Dendritic cell treated with granulocyte-macrophage colony-stimulating factor and Interleukin-4, amounts not matched to agents 40 ng/mL and 50 ng/mL, for 4 days (primary cell): ENCODE data around the gene PLD3.

Source experiments
- H3K27ac Mint-ChIP-seq: one replicate; pipeline ENCODE4 v1.8.0; 2022; ENCODE audit warnings: mild to moderate bottlenecking, mixed read lengths
- H3K27me3 Mint-ChIP-seq: one replicate; pipeline ENCODE4 v1.8.0; 2022; ENCODE audit warnings: mild to moderate bottlenecking, mixed read lengths
- H3K36me3 Mint-ChIP-seq: one replicate; pipeline ENCODE4 v1.8.0; 2022; ENCODE audit warnings: low read depth, mixed read lengths
- H3K4me1 Mint-ChIP-seq: one replicate; pipeline ENCODE4 v1.8.0; 2022; ENCODE audit warnings: low read depth, mixed read lengths
- H3K4me3 Mint-ChIP-seq: one replicate; pipeline ENCODE4 v1.8.0; 2022; ENCODE audit warnings: mild to moderate bottlenecking, moderate library complexity, mixed read lengths
- H3K9me3 Mint-ChIP-seq: one replicate; pipeline ENCODE4 v1.8.0; 2022; ENCODE audit warnings: mixed read lengths
- intact Hi-C: fragments of 100-400 bp; cut with micrococcal nuclease; formaldehyde crosslinking; loops from one replicate; pipeline ENCODE4 v1.15.0; 2022

Gene PLD3

DNA sequence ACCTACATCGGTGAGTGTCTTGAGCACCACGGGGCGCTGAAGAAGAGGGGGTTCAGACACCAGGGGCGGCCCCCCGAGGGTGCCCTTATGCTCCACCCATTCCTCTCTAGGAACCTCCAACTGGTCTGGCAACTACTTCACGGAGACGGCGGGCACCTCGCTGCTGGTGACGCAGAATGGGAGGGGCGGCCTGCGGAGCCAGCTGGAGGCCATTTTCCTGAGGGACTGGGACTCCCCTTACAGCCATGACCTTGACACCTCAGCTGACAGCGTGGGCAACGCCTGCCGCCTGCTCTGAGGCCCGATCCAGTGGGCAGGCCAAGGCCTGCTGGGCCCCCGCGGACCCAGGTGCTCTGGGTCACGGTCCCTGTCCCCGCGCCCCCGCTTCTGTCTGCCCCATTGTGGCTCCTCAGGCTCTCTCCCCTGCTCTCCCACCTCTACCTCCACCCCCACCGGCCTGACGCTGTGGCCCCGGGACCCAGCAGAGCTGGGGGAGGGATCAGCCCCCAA lies 29.4 kb downstream of the PLD3 start:
- H3K27ac Mint-ChIP-seq: no peak overlapping the region
- peaks cover 78% of the 10 kb centered on the region for H3K36me3 Mint-ChIP-seq
- H3K4me3 Mint-ChIP-seq: no peak overlapping the region
- no peaks in the 10 kb centered on the region for H3K27me3 Mint-ChIP-seq
- H3K9me3 Mint-ChIP-seq: no peaks in the 10 kb centered on the region
- H3K4me1 Mint-ChIP-seq: peaks cover 26% of the 10 kb centered on the region
- intact Hi-C loops: no loop called here

DNA sequence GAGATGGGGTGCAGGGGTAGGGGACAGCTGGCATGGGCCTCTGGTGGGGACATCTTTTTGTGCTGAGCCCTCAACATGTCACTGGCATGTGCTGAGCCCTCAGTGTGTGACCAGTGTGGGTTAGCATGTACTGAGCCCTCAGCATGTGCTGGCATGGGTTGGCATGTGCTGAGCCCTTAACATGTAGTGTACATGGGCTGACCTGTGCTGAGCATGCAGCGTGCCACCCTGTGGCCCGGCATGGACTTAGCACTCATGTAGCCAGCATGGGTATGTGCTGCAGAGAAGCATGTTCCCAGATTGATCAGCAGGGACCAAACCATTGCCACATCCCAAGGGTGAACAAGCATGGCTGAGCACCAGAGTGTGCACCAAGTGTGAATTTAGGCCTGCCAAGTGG lies 30.0 kb downstream of the PLD3 start:
- H3K4me1 Mint-ChIP-seq: peaks cover 23% of the 10 kb centered on the region
- H3K27ac Mint-ChIP-seq: no peak overlapping the region
- H3K9me3 Mint-ChIP-seq: no peaks in the 10 kb centered on the region
- H3K27me3 Mint-ChIP-seq: no peaks in the 10 kb centered on the region
- H3K4me3 Mint-ChIP-seq: no peak overlapping the region
- intact Hi-C loops: no loop called here
- peaks cover 73% of the 10 kb centered on the region for H3K36me3 Mint-ChIP-seq

DNA sequence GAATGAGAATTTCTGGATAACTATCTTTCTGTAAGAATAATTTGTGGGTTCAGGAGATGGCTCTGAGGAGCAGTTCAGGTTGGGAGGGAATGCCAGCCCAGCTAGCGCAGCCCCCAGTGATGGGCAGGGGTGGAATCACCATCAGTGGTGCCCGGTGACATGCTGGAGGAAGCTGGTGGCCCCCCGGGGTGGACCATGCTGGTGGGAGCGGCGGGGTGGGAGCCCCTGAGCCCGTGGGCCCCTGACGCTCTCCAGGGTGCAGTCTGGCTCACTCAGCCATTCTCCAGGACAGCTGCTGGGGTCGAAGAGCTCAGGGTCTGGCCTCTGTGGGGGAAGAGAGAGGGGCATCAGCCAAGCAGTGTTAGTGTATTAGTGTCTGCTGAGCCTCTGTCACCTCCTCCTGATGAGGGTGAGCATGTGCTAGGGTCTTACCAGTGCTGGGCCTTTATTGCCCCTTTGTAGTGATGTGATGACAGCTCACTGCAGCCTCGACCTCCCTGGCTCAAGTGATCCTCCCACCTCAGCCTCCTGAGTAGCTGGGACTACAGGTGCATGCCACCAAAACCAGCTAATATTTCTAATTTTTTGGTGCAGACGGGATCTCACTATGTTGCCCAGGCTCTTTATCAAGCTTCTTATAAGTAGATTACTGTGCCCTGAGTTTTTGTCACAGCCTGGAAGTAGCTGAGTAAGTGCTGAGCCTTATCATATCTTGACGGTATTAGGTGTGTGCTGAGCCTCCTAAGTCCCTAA lies 31.1 kb downstream of the PLD3 start:
- intact Hi-C loops: no loop called here
- H3K27me3 Mint-ChIP-seq: no peaks in the 10 kb centered on the region
- no peaks in the 10 kb centered on the region for H3K9me3 Mint-ChIP-seq
- peak overlapping the region; percentile 15 for H3K27ac Mint-ChIP-seq
- peaks cover 19% of the 10 kb centered on the region for H3K4me1 Mint-ChIP-seq
- no peak overlapping the region for H3K4me3 Mint-ChIP-seq
- H3K36me3 Mint-ChIP-seq: peaks cover 61% of the 10 kb centered on the region

DNA sequence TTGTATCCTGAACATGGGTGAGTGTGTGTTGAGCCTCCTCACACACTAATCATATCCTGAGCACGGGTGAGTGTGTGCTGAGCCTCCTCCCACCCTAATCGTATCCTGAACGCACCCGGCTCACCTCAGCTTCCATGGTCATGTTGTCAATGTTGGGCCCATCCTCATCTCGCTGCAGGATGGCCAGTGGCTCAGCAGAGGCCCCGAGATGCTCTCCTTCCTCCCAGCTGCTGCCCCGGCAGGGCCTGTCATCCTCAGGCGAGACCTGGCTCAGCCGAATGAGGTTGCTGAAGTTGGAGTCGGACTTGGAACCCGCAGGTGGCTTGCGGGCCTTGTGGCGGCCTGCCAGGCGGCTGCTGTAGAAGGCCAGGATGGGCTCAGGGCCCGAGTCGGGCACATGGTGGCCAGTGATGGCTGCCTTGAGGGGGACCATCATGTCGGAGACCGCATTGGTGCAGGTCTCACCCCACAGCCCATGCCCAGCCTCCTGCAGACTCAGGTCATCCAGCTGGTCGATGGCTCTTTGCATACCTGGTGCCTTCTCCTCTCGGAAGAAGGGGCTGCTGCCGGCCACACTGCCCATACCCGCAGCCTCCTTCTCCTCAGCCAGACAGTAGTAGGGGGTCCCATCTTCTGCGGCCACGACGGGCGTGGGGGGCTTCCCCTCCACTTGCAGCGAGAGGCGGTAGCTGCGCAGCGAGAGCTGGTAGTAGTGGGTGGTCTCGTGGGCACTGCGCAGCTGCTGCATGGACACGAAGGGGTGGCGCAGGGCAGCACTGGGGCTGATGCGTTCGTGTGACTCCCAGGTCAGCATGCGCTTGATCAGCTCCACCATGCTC lies 31.9 kb downstream of the PLD3 start:
- Mint-ChIP-seq H3K4me1 (peaks cover 17% of the 10 kb centered on the region), H3K9me3 (no peaks in the 10 kb centered on the region), H3K27me3 (peaks cover 7% of the 10 kb centered on the region), H3K36me3 (peaks cover 53% of the 10 kb centered on the region), H3K4me3 (no peak overlapping the region), H3K27ac (no peak overlapping the region)
- intact Hi-C loops: no loop called here

DNA sequence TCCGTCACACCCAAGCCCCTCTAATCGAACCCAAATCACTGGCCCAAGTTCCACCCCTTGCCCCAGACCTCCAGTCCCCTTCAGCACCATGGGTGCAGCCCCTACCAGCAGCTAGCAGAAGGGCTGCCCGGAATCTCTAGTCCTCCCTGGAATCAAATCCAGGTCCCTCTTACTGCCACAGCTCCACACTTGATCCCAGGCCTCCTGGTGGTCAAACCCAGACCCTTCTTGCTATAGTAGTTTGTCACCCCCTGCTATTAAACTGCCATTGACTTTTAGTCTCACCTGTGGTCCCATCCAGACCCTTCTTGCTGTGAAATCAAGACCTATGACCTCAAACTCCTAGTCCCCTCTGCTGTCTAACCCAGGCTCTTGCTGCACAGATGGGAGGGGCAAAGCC lies 32.8 kb downstream of the PLD3 start:
- H3K27ac Mint-ChIP-seq: no peak overlapping the region
- H3K9me3 Mint-ChIP-seq: no peaks in the 10 kb centered on the region
- no peak overlapping the region for H3K4me3 Mint-ChIP-seq
- H3K4me1 Mint-ChIP-seq: peaks cover 9% of the 10 kb centered on the region
- H3K27me3 Mint-ChIP-seq: peaks cover 7% of the 10 kb centered on the region
- intact Hi-C loops: no loop called here
- peaks cover 48% of the 10 kb centered on the region for H3K36me3 Mint-ChIP-seq

DNA sequence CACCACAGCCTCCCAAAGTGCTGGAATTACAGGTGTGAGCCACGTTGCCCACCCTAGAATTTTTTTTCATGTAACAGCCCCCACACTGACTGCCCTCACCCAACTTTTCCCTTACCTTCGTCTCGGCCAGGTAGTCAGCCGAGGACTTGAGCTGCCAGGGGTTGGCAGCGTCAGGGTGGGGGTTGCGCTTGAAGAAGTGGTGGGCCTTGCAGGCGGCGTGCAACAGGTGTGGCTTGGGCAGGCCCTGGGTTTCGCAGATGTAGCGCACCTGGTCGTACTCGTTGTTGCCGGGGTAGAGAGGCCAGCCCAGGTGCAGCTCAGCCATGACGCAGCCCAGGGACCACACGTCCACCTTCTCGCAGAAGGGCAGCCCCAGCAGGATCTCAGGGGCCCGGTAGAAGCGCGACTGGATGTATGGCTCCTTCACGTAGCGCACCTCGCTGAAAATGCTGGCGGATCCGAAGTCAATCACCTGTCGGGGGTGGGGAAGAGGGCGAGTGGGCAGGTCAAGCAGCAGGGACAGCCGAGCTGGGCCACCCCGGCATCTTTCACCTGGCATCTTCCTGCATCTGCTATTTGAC lies 35.3 kb downstream of the PLD3 start:
- H3K27me3 Mint-ChIP-seq: peaks cover 11% of the 10 kb centered on the region
- intact Hi-C loops: no loop called here
- H3K36me3 Mint-ChIP-seq: peaks cover 24% of the 10 kb centered on the region
- H3K4me1 Mint-ChIP-seq: no peaks in the 10 kb centered on the region
- H3K4me3 Mint-ChIP-seq: no peak overlapping the region
- H3K9me3 Mint-ChIP-seq: no peaks in the 10 kb centered on the region
- H3K27ac Mint-ChIP-seq: no peak overlapping the region

DNA sequence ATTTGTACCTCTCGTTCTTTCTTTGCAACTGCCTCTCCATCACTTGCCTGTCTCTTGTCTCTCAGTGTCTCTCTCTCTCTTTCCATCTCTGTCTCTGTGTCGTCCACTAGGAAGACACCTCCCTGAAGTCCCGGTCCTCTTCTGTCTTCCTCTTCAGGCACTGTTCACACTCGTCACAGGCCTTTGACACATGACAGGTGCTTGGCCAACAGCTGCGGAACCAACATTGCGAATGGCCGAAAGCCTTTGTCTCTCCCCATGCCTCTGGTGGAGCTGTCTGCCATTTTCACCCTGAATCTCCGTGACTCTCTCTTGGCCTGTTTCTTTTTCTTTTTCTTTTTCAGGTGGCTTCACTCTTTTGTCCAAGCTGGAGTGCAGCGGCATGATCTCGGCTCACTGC lies 38.7 kb downstream of the PLD3 start:
- intact Hi-C loops: no loop called here
- H3K27ac Mint-ChIP-seq: no peak overlapping the region
- H3K4me1 Mint-ChIP-seq: peaks cover 2% of the 10 kb centered on the region
- H3K27me3 Mint-ChIP-seq: peaks cover 11% of the 10 kb centered on the region
- H3K4me3 Mint-ChIP-seq: no peak overlapping the region
- no peaks in the 10 kb centered on the region for H3K36me3 Mint-ChIP-seq
- no peaks in the 10 kb centered on the region for H3K9me3 Mint-ChIP-seq

DNA sequence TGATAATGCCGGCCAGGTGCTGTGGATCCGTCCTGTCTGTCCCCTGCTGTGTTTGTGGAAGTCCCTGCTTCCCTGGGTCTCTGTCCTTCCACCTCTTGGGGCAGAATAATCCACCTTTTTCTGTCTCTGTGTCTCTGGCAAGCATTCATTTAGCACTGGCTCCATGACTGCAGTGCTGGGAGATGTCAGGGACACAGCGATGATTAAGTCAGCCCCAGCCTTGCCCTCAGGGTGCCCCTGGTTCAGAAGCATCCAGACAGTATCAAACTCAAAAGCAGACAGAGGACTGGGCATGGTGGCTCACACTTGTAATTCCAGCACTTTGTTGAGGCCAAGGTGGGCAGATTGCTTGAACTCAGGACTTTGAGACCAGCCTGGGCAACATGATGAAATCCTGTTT lies 40.0 kb downstream of the PLD3 start:
- no peaks in the 10 kb centered on the region for H3K36me3 Mint-ChIP-seq
- H3K27me3 Mint-ChIP-seq: peaks cover 11% of the 10 kb centered on the region

DNA sequence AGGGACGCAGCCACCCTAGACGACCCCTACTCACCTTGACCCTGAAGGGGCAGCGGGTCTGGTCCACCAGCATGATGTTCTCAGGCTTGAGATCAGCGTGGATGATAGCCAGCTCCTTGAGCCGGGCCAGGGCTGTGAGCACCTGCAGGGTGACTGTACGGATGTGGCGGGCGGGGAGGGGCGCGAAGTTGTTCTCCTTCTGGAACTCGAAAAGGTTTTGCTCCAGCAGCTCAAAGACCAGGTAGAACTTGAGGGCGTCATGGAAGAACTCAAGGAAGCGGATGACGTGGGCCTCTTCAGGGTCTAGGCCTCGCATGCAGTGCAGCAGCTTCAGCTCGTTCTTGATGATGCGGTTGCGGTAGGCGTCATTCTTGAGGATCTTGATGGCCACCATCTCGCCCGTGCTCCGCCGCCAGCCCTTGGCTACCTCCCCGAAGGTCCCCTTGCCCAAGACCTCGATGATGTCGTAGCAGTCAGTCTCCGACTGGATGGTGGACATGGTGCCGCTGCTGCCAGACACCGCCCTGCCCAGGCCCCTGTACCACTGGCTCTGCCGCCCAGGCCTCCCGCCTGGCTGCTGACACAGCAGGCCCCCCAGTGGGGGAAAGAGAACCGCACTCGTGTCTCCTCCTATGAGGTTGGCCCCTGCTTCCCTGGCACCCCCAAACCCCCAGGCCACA lies 41.0 kb downstream of the PLD3 start:
- Mint-ChIP-seq H3K4me3 (no peak overlapping the region), H3K27me3 (peaks cover 11% of the 10 kb centered on the region), H3K9me3 (no peaks in the 10 kb centered on the region), H3K36me3 (no peaks in the 10 kb centered on the region), H3K27ac (peak overlapping the region; percentile 4), H3K4me1 (peaks cover 6% of the 10 kb centered on the region)
- intact Hi-C loops: no loop called here

More for the DNA sequence above, 40.0 kb downstream of the PLD3 start:
- no peaks in the 10 kb centered on the region for H3K9me3 Mint-ChIP-seq
- H3K27ac Mint-ChIP-seq: no peak overlapping the region
- peaks cover 6% of the 10 kb centered on the region for H3K4me1 Mint-ChIP-seq
- H3K4me3 Mint-ChIP-seq: no peak overlapping the region
- intact Hi-C loops: no loop called here

DNA sequence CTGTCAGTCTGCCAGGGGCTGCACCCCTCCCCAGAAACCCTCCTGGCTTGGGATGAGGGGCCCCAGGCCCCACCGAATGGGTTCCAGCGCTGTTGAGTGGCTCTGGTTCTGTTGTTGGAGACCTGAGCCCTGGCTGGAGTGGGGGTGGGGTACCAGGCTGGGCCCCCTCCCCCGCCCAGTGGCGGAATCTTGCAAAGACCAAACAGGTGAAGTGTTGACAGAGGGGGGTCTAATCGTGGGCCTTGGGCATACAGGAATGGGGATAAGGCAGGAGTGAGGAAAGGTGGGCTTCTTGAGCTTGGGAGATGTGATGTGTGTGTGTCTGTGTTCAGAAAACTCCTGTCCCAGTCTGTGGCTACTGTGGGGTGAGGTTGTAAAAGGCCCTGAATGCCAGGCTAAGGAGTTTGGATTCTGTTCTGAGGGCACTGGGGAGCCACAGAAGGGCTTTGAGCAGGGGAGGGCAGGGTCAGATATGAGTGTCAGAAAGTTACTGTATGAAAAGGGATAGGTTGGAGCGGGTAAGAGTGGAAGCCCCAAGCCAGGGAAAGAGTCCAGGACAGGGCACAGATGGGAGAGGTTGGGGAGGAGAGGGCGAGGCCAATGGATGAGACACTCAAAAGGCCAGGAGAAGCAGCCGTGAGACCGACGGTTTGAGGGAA lies 41.7 kb downstream of the PLD3 start, which contains the start of gene HIPK4:
Gene HIPK4 (minus strand): TSS at position 98 of the 659 bp plus-strand sequence. CDS start 279 bp downstream, outside the sequence.
- intact Hi-C loops: no loop called here
- Mint-ChIP-seq H3K4me3 (no peak within 1 kb of the TSS), H3K27me3 (peaks cover 6% of the 10 kb centered on the region), H3K36me3 (no peaks in the 10 kb centered on the region), H3K27ac (peak within 1 kb of the TSS; percentile 4), H3K9me3 (no peaks in the 10 kb centered on the region), H3K4me1 (peaks cover 6% of the 10 kb centered on the region)

DNA sequence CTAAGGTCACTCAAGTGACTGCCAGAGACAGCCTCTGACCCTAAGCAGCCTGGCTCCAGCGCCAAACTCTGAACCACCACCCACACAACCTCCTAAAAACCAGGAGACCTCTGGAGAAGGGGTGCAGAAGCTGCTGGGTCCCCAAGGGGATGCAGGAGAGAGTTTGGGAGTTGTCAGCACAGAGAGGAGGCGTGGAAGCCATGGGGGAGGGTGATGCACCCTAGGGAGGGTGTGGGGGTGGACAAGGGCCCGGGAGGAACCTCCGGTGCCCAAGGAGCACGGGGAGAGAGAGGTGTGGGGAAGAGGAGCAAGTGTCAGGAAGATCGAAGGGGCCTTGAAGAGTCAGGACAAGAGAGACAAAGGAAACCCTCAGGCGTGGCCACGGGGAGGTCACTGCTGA lies 43.6 kb downstream of the PLD3 start:
- H3K27ac Mint-ChIP-seq: no peak overlapping the region
- H3K36me3 Mint-ChIP-seq: no peaks in the 10 kb centered on the region
- intact Hi-C loops: no loop called here
- no peak overlapping the region for H3K4me3 Mint-ChIP-seq
- H3K4me1 Mint-ChIP-seq: peaks cover 10% of the 10 kb centered on the region
- H3K9me3 Mint-ChIP-seq: no peaks in the 10 kb centered on the region
- peaks cover 19% of the 10 kb centered on the region for H3K27me3 Mint-ChIP-seq

DNA sequence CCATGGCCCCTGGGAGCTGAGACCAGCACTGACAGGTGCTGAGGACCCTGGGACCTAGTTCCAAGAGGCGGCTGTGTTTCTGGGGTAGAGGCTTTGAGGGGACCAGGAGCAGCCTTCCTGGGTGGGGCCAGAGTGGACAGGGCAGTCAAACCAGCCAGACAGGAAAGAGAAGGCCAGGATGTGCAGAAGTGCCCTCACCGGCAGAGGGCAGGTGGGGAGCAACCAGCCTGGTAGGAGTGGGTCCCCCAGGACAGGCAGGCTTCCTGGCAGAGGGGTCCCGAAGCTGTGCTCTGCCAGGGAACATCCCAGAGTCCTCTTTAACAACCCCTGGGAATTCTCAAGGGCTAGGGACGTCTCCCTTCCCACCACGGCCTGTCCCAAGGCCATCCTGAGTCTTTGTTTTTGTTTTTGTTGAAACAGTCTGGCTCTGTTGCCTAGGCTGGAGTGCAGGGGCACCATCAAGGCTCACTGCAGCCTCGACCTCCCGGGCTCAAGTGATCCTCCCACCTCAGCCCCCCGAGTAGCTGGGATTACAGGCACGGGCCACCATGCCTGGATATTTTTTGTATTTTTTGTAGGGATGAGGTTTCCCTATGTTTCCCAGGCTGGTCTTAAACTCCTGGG lies 44.5 kb downstream of the PLD3 start:
- intact Hi-C loops: no loop called here
- Mint-ChIP-seq H3K27me3 (peaks cover 24% of the 10 kb centered on the region), H3K4me1 (peaks cover 13% of the 10 kb centered on the region)

More for the DNA sequence above, 44.5 kb downstream of the PLD3 start:
- no peaks in the 10 kb centered on the region for H3K36me3 Mint-ChIP-seq
- H3K27ac Mint-ChIP-seq: no peak overlapping the region
- no peaks in the 10 kb centered on the region for H3K9me3 Mint-ChIP-seq
- H3K4me3 Mint-ChIP-seq: no peak overlapping the region
